CD4-positive, alpha-beta T cell treated with Interleukin-15 for 1 hour (primary cell): ENCODE measurements around the gene PZP.

ENCODE experiments used
- DNase-seq: peaks from one replicate; pipeline ENCODE4 v3.0.0-alpha.2; 2020

Gene PZP

GRCh38 chr12:9122091-9122609, 86.0 kb downstream of the PZP start:
- no peak for DNase-seq

DNA sequence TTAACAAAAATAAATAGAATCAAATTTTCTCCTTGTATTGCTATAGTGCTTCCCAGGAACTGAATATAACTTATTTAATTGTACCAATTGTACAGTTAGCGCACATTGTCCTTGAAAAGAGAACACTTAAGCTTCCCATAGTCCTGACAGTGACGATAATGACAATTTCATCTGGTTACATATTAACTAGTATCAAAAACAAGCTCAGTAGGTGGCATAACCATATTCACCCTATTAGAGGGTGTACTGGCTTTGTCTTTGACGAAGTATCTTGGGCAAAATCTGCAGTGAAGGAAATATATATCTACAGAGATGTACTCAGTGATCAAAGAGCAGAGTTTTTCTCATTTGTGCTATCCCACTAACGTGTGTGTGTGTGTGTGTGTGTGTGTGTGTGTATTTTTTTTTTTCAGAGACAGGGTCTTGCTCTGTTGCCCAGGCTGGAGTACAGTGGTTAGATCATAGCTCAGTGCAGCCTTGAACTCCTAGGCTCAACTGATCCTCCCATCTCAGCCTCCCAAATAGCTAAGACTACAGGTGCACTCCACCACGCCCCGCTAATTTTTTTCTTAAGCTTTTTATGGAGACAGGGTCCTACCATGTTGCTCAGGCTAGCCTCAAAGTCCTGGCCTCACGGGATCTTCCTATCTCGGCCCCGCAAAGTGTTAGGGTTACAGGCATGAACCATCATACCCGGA, 87.6 kb downstream of the PZP start:
- no peak for DNase-seq

DNA sequence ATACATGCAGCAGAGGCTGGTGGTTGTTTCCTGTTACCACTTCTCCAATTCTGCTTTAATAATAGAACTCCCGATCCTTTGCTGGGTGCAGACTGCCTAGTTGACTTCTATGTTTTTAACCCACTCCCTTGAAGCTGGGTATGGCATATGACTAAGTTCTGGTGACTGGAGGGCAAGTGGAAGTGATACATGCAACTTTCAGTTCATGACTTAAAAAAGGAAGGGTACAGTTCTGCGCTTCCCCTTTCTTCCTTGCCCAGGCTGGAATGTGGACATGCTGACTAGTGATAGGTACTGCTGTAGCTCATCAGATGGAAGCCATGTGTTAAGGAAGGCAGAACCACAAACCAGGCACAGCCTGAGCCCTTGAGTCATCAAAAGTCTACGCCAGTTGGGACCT, 90.0 kb downstream of the PZP start:
- peak; percentile 73 for DNase-seq

DNA sequence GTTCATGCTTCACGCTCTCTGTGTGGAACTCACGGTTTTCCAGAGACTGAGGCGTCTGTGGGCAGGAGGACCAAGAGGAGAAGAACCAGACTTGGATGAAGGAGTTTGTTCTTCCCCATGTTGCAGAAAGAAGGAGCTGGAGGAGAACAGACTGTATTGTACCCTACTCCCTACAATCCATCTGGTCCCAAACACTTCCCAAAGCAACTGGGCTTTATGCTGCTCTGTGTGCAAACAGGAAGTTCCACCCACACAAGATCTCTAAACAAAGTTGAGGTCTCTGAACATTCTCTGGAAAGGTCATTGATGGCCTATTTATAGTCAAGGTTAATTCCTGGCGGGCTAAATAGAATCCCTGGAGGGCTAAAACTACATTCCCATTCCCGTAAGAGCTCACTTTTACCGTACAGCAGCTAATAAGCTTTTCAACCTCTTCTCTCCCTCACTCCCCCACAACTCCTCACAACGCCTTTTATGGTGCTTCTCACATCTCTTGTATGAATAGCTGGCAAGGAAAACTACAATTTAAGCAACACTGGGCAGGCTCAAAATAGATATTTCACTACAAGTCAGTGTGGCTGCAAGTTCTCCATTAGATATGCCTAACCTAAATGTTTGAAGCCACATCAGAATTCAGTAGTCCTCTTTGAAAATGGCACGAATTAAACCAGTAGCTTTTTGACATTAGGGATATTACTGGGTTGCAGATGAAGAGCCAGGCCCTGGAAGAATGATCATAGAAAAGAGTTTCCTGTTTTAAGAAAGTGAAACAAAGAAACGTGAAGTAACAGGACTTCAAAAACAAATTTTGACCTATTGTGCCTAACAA, 92.2 kb downstream of the PZP start, which contains the start of gene A2M:
A2M (minus strand) TSS at position 189 of the 829 bp plus-strand sequence; CDS start at position 119, 70 bp downstream.
- DNase-seq = no peak

DNA sequence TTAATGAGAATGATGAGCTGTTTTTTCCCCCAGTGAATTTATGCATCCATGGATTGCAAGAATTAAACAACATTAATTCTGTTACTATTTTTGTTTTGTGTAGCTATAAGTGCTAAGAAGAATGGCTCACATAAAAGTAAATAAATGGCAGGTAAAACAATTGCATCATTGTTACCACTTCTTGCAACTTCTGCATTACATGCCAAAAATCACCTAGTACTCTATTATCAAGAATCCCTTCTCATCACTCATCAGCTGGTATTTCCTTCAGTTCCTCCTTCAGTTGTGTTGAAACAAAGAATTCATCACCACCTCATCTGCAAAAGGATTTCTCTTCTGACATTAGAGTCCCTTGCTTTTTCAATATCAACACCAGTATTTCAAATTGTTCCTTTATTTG, 93.2 kb downstream of the PZP start:
- no peak for DNase-seq

DNA sequence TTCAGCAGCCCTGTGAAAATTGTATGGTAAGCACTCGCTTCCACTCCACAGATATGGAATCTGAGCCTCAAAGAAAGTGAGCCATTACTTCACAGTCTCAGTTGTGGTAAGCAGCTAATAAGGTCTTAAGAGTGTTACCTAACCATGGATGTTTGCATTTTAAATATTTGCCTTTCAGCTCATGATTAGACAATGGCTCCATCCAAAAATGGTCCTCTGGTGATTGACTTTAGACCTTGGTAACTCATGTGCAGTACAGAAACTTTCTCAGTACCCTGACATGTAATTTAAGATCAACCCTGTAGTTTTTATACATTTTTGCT, 94.2 kb downstream of the PZP start:
- DNase-seq = no peak

- no peak for DNase-seq
These were observed 94.8 kb downstream of the PZP start for GRCh38 chr12:9113296-9113986.

DNA sequence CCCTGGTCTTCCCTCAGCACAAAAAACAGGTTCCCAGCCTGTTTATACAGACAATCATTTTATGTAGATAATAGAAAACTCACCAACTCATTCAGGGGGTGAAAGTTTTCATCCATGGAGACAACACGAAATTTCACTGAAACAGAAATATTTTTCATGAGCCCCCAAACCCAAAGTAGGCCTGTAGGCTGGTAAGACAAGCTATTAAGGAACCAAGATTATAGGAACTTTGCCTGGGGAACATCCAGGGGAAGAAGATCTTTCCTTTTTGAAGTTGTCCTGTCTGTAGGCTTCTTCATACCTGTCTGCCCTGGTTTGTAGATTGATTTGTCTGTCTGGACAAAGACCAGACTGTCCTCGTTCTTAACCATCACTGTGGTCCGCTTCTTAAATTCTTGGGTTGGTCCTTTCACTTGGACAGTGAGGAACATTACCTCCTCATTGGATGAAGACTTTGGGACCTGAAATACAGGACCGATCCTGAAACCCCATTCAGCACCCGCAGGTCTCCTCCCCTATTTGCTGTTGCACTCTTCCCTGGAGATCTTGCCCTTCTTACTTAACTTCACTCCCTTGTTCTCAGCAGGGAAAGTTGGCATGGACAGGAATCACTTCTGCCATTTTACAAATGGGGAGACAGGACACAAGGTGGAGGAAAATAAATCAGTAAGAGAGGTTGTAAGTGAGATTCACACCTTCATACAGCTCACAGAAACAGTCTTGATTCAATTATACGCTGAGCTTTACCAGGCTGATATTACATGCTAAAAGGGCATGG, 95.9 kb downstream of the PZP start:
- DNase-seq = no peak

- no peak for DNase-seq
These were observed 96.7 kb downstream of the PZP start for GRCh38 chr12:9111525-9111924.

DNA sequence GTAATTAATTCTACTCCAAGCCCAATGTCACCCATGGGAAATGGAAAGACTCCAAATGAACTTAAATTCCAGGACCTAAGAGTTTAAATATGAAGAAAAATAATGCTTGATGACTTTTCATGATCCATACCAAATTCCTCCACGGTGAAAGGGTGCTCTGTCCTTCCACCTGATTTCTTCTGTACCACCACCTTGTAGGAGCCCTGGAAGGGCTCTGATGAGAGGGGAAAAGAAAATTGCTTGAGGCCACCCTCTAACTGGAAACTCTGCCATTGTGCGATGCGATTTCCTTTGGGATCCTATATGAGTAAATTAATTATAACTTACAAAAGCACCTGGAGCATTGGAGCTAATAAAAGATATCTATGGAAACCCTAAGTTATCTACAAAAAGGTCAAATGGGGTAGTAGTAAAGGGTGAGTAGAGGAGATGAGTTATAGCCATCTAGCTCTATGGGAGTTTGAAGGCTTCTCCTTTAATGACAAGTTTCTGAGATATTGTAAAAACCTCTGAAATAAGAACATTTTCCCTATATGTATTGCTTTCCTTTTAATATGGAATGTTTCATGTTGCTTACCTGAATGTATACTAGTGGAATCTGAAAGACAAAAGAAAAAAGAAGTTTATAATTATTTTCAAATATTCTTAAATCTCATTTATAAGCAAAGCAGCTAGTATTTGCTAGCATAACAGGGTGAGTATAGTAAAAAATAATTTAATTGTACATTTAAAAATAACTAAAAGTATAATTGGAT, 98.3 kb downstream of the PZP start:
- DNase-seq = no peak

GRCh38 chr12:9109213-9109522, 99.0 kb downstream of the PZP start:
- DNase-seq = no peak

DNA sequence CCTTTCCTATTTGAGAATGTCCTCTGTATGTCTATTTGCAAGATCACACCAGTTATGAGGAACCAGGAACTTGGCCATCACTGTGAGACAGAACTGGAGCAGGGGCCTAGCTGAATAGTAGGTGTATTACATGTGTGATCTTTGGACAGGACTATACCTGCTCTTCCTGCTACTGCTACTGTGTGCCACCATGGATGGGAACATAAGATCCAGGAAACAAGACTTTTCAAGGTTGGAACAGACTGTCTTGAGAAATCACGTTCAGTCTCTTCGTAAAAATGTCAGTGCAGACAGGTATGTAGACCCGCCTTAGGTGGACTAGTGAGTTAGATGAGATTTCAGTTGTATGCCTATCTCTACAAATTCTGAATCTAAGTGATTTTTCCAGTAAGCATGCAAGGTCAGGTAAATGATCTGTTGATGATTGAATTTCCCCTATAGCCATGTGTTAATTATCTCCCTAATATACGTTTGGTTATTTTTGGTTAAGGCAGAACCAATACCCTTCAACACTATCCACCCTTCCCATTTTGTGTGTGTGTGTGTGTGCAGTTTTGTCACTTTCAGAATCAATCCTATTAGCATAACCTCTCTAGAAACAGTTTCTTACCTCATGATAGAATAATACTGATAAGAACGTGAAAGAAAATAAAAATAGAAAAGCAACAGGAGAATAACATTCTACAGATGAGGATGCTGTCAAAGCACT, 99.5 kb downstream of the PZP start:
- no peak for DNase-seq

- no peak for DNase-seq
These were observed 100.7 kb downstream of the PZP start for GRCh38 chr12:9107542-9107873.

DNA sequence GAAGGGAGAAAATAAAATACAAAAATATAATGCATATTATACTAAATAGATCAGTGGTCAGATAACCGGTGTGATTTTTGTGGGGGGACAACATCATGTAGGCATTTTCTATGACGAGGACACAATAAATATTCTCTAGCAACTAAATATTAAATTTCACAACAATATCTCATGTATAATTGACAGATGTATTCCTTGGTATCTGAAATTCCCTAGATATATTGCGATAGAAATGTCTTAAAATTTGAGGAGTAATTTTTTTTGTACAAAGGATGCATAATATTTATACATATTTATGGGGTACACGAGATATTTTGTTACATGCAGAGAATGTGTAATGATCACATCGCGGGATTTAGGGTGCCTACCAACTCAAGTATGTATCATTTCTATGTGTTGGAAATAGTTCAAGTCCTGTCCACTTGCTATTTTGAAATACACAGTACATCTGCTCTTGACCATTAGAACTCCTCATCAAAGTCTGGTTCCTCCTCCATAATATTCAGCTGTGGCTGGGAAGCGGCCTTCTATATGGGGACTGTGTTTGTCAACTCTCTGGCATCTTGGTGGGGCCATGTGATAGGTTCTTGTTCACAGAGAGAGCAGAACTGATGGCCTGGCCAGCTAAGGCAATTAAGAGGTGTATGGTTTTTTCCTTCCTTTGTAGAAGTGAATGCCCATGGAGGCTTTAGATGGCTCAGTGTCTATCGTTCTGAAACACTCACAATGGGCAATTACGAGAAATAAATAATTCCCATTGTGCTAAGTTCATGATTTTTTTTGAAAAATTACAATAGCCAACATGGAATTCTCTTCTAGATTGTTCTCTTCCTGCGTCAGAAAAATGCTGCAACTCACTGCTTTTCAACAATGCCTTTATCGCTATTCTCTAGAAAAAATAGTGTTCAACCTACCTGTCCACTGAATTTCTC, 101.3 kb downstream of the PZP start:
- no peak for DNase-seq

DNA sequence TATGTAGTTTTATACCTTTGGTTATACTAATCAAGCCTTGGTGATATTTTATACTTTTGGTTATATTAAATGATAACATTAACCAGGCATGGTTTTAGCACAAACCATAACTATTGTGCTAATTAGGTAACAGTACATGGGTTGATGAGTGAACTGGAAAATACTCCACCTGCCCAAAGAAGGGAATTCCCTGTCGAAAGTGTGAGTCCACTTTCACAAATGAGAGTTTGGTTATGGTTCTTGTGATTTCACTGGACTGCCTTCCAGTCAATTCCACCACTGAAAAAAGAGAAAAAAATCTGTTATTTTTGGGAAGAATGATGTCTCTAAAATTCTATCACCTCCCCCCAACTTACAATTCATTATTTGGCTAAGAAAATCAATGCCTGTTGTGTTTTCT, 102.1 kb downstream of the PZP start:
- DNase-seq = no peak

GRCh38 chr12:9104767-9105423, 103.3 kb downstream of the PZP start:
- no peak for DNase-seq

DNA sequence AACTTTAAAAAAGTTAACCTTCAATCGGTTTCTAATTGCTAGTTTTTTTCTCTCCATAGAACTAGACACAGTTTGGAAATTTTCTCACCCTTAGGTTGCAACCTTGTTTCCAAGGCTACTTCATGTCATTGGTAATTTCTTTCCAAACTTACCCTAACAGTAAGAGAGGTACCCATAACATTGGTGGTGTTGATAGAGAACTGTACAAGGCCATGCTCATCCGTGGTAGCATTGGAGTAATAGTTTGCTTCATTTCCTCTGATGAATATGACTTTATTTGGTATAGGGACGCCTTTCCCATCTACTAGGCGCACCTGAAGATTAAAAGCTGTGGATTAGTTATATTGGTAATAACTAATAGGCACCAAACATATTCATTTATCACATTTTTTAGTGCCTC, 104.1 kb downstream of the PZP start:
- no peak for DNase-seq

DNA sequence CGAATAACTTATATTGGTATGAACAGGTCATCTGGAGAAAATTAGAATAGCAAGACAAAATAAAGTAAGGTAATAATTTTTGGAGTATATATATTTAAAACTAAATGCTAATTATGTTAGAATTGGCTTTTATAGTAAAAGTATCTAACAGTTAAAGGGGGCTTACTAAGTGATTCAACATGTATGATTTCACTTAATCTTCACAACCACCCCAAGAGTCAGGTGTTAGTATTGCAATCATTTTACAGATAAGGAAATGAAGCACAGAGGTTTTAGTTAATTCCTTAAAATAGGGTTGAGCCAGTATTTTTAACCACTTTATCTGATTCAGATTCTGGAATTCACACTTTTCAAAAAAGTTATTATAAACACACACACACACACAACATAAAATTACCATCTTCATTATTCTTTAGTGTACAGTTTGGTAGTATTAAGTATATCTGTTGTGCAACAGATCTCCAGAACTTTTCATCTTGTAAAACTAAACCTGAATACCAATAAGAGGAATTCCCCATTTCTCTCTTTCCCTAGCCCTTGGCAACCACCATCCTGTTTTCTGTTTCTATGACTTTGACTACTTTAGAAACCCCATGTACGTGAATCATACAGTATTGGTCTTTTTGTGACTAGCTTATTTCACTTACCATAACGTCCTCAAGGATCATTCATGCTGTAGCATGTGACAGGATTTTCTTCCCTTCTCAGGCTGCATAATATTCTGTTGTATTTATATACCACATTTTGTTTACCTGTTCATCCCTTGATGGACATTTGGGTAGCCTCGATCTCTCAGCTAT, 104.9 kb downstream of the PZP start:
- DNase-seq = no peak

GRCh38 chr12:9101018-9101687, 107.0 kb downstream of the PZP start:
- DNase-seq = no peak
